Loucy (cell line): Measurements from ENCODE around the gene GAS2L3.

ENCODE experiments used
- H2AFZ ChIP-seq: fragments of 200-600 bp; sonication (generic); 2 replicates; pipeline ENCODE4 v1.6.0; 2016; ENCODE audit warnings: antibody characterized with exemption, mild to moderate bottlenecking, low read length, moderate library complexity
- H3F3A ChIP-seq: fragments of 200-600 bp; 2 replicates; pipeline ENCODE4 v1.6.0; 2016; ENCODE audit warnings: antibody characterized with exemption, low read depth, mild to moderate bottlenecking
- H3K27me3 ChIP-seq: fragments of 200-600 bp; sonication (generic); 2 replicates; pipeline ENCODE4 v1.6.1; 2014; ENCODE audit warnings: low read length, mild to moderate bottlenecking; ENCODE audit not compliant: insufficient read depth, poor library complexity, severe bottlenecking
- H3K36me3 ChIP-seq: fragments of 200-600 bp; sonication (generic); 2 replicates; pipeline ENCODE4 v1.6.1; 2016; ENCODE audit warnings: low read length; ENCODE audit not compliant: insufficient read depth
- H3K4me1 ChIP-seq: fragments of 200-600 bp; sonication (generic); 2 replicates; pipeline ENCODE4 v1.5.1; 2014; ENCODE audit warnings: low read length, mild to moderate bottlenecking; ENCODE audit not compliant: insufficient read depth, poor library complexity, severe bottlenecking
- H3K4me2 ChIP-seq: fragments of 200-600 bp; sonication (generic); 2 replicates; pipeline ENCODE4 v1.6.0; 2014; ENCODE audit warnings: antibody characterized with exemption, low read length, low read depth, mild to moderate bottlenecking; ENCODE audit not compliant: poor library complexity, severe bottlenecking
- H3K4me3 ChIP-seq: fragments of 200-600 bp; sonication (generic); 2 replicates; pipeline ENCODE4 v1.5.1; 2014; ENCODE audit warnings: low read length, mild to moderate bottlenecking, mixed read lengths; ENCODE audit not compliant: poor library complexity, severe bottlenecking
- H3K79me2 ChIP-seq: fragments of 200-600 bp; sonication (generic); 2 replicates; pipeline ENCODE4 v1.6.1; 2014; ENCODE audit warnings: low read length; ENCODE audit not compliant: insufficient read depth
- H3K9ac ChIP-seq: fragments of 200-600 bp; sonication (generic); 2 replicates; pipeline ENCODE4 v1.6.0; 2014; ENCODE audit warnings: mild to moderate bottlenecking, low read depth, low read length, moderate library complexity; ENCODE audit not compliant: poor library complexity, severe bottlenecking
- H3K9me2 ChIP-seq: fragments of 200-600 bp; sonication (generic); replicated peaks from 2 replicates; pipeline ENCODE4 v1.6.1; 2016; ENCODE audit warnings: low read depth, low read length, mixed read lengths
- H3K9me3 ChIP-seq: fragments of 200-600 bp; sonication (generic); 2 replicates; pipeline ENCODE4 v1.6.1; 2014; ENCODE audit warnings: mild to moderate bottlenecking, antibody characterized with exemption, low read length, low read depth; ENCODE audit not compliant: insufficient read depth
- H4K20me1 ChIP-seq: fragments of 200-600 bp; sonication (generic); 2 replicates; pipeline ENCODE4 v1.6.0; 2014; ENCODE audit warnings: antibody characterized with exemption, low read length, mild to moderate bottlenecking; ENCODE audit not compliant: insufficient read depth, poor library complexity, severe bottlenecking
- EZH2phosphoT487 ChIP-seq: fragments of 200-600 bp; IDR thresholded peaks from 2 replicates; pipeline ENCODE4 v1.6.1; 2018; ENCODE audit warnings: antibody characterized with exemption, mild to moderate bottlenecking, moderate library complexity, borderline replicate concordance
- TF ChIP-seq, protein P1 (sequence below): fragments of 200-600 bp; sonication (generic); conservative IDR thresholded peaks from 2 replicates; pipeline ENCODE4 v1.5.1; 2014; ENCODE audit warnings: mild to moderate bottlenecking, antibody characterized with exemption, low read length

GAS2L3 gene

DNA sequence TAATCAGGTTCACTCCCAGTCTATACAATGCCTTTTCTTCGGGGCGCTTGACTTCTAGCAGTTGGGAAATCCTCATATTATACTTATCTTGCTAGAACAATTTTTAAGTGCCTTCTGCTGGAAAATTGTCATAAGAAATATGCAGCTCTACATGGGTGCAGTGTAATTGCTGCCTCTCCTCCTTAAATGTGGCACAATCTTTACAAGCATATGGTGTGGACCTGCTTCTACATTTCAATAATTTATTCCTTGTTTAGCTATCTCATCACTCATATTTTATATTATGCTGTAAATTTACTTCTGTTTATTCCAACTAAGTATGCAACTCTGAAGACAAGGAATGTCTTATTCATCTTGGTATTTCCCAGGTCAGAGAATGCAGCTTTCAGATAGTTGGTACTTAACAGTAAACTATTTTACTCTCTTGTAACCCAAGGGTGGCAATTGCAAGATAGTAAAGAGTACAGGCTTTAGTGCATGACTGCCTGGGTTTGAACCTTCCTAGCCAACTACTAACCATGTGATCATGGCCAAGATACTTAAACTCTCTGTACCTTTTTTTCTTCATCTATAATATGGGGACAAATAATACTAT lies 43.6 kb upstream of the GAS2L3 start:
- Histone ChIP-seq H4K20me1 (no peaks in the 10 kb centered on the region), H3K4me2 (no peak overlapping the region), H3K9me2 (no peaks in the 10 kb centered on the region), H3K9ac (no peak overlapping the region), H3K36me3 (no peaks in the 10 kb centered on the region), H3F3A (no peaks in the 10 kb centered on the region), H3K79me2 (no peaks in the 10 kb centered on the region), H3K4me1 (no peaks in the 10 kb centered on the region), H3K9me3 (no peaks in the 10 kb centered on the region), H3K27me3 (no peaks in the 10 kb centered on the region), H3K4me3 (no peak overlapping the region), H2AFZ (no peak overlapping the region)
- TF ChIP-seq EZH2phosphoT487, result no peak

DNA sequence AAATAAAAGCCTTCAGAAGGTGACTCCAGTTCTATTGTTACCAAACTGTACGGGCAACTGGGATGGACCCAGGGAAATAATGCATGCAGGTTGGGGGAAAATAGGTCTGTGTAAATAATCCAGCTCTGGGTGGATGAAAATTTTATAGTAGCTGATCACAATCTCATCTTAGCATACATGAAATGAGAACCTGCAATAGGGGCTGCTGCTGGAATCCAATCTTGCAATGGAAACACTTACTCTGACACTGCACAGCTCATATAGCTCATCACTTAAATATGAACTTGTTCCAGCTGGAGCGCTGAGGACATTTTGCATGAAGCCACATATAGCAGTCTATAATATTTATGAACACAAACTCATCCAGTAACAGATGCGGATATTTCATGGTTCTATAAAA lies 40.1 kb upstream of the GAS2L3 start:
- H2AFZ ChIP-seq, result no peak overlapping the region
- no peaks in the 10 kb centered on the region for H3K9me2 ChIP-seq
- H3K9me3 ChIP-seq, result no peaks in the 10 kb centered on the region
- H3K79me2 ChIP-seq, result no peaks in the 10 kb centered on the region
- no peaks in the 10 kb centered on the region for H4K20me1 ChIP-seq
- H3K27me3 ChIP-seq, result no peaks in the 10 kb centered on the region
- H3K4me3 ChIP-seq, result no peak overlapping the region
- no peak overlapping the region for H3K4me2 ChIP-seq
- H3F3A ChIP-seq, result no peaks in the 10 kb centered on the region
- H3K4me1 ChIP-seq, result no peaks in the 10 kb centered on the region
- H3K36me3 ChIP-seq, result no peaks in the 10 kb centered on the region
- no peak overlapping the region for H3K9ac ChIP-seq
- no peak for TF ChIP-seq EZH2phosphoT487

DNA sequence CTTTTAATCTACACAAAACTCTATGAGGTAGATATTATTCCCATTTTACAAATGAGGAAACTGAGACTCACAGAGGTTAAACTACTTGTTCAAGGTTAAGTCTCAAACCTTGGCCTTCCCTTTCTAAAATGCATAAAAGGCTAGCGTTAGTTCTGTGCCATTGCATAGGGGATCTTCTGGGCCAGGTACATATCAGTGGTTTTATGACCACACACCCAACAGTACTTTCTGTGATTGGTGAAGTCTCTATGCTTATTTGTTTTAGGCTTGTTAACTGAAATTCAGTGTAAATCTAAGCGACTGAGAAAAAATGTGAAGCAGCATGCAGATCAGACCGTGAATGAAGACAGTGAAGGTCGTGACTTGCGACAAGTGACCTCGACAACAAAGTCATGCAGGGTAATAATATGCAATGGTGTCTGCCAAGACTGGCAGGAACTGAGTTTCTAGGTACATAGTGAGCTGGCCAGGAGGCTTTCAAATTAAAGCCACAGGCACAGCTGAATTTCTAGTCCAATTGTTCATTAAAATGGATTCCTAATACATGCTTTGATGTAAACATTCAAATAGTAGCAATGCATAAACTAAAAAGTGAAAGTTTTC lies 38.8 kb upstream of the GAS2L3 start:
- Histone ChIP-seq H3K9ac (no peak overlapping the region), H3K9me3 (no peaks in the 10 kb centered on the region), H3K4me3 (no peak overlapping the region), H3K36me3 (no peaks in the 10 kb centered on the region), H3F3A (no peaks in the 10 kb centered on the region), H3K9me2 (no peaks in the 10 kb centered on the region), H4K20me1 (no peaks in the 10 kb centered on the region), H3K4me1 (no peaks in the 10 kb centered on the region), H2AFZ (no peak overlapping the region), H3K4me2 (no peak overlapping the region), H3K27me3 (no peaks in the 10 kb centered on the region), H3K79me2 (no peaks in the 10 kb centered on the region)
- TF ChIP-seq, protein P1, sequence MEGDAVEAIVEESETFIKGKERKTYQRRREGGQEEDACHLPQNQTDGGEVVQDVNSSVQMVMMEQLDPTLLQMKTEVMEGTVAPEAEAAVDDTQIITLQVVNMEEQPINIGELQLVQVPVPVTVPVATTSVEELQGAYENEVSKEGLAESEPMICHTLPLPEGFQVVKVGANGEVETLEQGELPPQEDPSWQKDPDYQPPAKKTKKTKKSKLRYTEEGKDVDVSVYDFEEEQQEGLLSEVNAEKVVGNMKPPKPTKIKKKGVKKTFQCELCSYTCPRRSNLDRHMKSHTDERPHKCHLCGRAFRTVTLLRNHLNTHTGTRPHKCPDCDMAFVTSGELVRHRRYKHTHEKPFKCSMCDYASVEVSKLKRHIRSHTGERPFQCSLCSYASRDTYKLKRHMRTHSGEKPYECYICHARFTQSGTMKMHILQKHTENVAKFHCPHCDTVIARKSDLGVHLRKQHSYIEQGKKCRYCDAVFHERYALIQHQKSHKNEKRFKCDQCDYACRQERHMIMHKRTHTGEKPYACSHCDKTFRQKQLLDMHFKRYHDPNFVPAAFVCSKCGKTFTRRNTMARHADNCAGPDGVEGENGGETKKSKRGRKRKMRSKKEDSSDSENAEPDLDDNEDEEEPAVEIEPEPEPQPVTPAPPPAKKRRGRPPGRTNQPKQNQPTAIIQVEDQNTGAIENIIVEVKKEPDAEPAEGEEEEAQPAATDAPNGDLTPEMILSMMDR, result no peak
- no peak for TF ChIP-seq EZH2phosphoT487

GRCh38 chr12:100539202-100539601 lies 34.3 kb upstream of the GAS2L3 start:
- TF ChIP-seq, protein P1, result no peak
- no peak for TF ChIP-seq EZH2phosphoT487
- Histone ChIP-seq H3K4me1 (no peaks in the 10 kb centered on the region), H3K36me3 (no peaks in the 10 kb centered on the region), H3K79me2 (no peaks in the 10 kb centered on the region), H4K20me1 (no peaks in the 10 kb centered on the region), H3K4me3 (no peak overlapping the region), H3K9ac (no peak overlapping the region), H3K4me2 (no peak overlapping the region), H3K9me3 (no peaks in the 10 kb centered on the region), H3F3A (no peaks in the 10 kb centered on the region), H3K9me2 (no peaks in the 10 kb centered on the region), H2AFZ (no peak overlapping the region), H3K27me3 (no peaks in the 10 kb centered on the region)
